Erythroblast (primary cell): ENCODE results near the gene GAPDHS.

Experiments
- GATA1 ChIP-seq: IDR thresholded peaks from 2 replicates; pipeline ENCODE4 v1.6.1; 2011; ENCODE audit warnings: low read depth, mild to moderate bottlenecking, control low read depth, low read length, moderate library complexity
- POLR2A ChIP-seq: IDR thresholded peaks from 2 replicates; pipeline ENCODE4 v1.6.1; 2011; ENCODE audit warnings: mild to moderate bottlenecking, low read length

- TF ChIP-seq POLR2A (no peak), GATA1 (no peak)
Measured at GRCh38 chr19:35554076-35554475, 20.8 kb downstream of the GAPDHS start.
